Kidney epithelial cell (primary cell): ENCODE results near the gene NRSN2. TPM values are rescaled to one million over a fixed set of nuclear protein-coding genes. Genes with fewer than 3 reads are reported as not detected.
A peak's percentile ranks its signal among the peaks of the same experiment; 100 is the strongest.
"Not testable (repeated sequence)": the region's sequence is repeated elsewhere in the genome, so short reads cannot be mapped to it uniquely, and the experiment has no call there.

ENCODE experiments used
- DNase-seq: peaks from one replicate; pipeline ENCODE4 v3.0.0-alpha.2; 2010; ENCODE audit warnings: low read depth
- H3K27me3 ChIP-seq: 2 replicates; pipeline ENCODE4 v1.6.0; 2011; ENCODE audit warnings: low read length; ENCODE audit not compliant: control insufficient read depth, insufficient read depth
- H3K36me3 ChIP-seq: 2 replicates; pipeline ENCODE4 v1.5.1; 2011; ENCODE audit warnings: low read length; ENCODE audit not compliant: control insufficient read depth, insufficient read depth
- H3K4me3 ChIP-seq: 2 replicates; pipeline ENCODE4 v1.5.1; 2011; ENCODE audit warnings: low read depth, mild to moderate bottlenecking, control low read depth, low read length
- total RNA-seq: library from RNA; depleted of rRNA; stranded (reverse); fragments of >200 nt; gene quantifications from 2 replicates; pipeline ENCODE4 v1.2.3, GENCODE V29; 2015
- TF ChIP-seq, protein P1 (sequence below): IDR thresholded peaks from 2 replicates; pipeline ENCODE4 v1.5.1; 2011; ENCODE audit warnings: mild to moderate bottlenecking, moderate library complexity, low read length, control low read depth, inconsistent platforms; ENCODE audit not compliant: insufficient read depth, poor library complexity, severe bottlenecking

The NRSN2 gene
- total RNA-seq, 1 donor from 2014 or later = 36.9 TPM

DNA sequence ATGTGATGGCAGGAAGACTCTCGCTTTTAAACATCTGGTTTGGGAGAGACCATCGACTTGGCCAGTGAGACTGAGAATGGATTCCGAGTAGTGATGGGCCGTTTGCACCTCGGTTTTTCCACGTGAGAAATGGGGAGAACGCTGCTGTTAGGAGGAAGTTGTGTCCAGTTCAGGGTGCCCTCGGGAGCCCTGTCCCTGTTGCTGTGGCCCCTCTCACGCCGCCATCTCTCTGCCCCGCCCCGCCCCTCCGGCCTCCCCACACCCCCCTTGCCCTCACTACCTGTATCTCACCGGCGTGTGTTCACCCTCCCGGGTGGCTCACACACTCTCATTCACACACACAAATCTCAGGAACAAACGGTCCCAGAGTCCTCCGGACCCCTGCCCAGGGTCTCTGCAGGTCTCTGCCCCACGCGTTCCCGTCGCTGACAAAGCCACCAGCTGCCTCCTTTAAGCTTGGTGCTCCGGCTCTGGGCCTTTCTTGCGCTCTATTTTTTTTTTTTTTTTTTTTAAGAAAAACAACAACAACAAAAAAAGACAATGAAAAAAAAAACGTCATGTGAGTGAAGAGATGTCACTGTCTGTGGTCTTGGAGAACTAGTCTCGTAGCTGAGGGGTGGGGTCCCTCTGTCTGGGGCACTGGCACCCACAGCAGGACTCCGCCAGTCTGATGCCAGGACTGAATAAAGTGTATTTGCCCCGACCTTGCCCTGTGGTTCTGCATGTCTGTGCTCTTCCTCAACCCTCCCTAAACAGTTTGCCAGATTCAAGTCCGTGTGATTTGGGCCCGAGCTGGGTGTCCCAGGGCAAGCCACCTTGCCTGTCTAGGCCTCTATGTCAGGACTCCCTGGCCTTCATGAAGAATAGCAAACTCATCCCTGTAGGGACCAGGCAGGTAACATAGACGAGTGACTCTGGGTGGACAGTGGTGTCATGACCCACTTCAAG, 18.6 kb upstream of the NRSN2 start:
- no peak for DNase-seq
- H3K36me3 ChIP-seq = no peaks in the 10 kb centered on the region
- TF ChIP-seq, protein P1, sequence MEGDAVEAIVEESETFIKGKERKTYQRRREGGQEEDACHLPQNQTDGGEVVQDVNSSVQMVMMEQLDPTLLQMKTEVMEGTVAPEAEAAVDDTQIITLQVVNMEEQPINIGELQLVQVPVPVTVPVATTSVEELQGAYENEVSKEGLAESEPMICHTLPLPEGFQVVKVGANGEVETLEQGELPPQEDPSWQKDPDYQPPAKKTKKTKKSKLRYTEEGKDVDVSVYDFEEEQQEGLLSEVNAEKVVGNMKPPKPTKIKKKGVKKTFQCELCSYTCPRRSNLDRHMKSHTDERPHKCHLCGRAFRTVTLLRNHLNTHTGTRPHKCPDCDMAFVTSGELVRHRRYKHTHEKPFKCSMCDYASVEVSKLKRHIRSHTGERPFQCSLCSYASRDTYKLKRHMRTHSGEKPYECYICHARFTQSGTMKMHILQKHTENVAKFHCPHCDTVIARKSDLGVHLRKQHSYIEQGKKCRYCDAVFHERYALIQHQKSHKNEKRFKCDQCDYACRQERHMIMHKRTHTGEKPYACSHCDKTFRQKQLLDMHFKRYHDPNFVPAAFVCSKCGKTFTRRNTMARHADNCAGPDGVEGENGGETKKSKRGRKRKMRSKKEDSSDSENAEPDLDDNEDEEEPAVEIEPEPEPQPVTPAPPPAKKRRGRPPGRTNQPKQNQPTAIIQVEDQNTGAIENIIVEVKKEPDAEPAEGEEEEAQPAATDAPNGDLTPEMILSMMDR = no peak
- H3K4me3 ChIP-seq = peak overlapping the region; percentile 91
- H3K27me3 ChIP-seq = no peaks in the 10 kb centered on the region

DNA sequence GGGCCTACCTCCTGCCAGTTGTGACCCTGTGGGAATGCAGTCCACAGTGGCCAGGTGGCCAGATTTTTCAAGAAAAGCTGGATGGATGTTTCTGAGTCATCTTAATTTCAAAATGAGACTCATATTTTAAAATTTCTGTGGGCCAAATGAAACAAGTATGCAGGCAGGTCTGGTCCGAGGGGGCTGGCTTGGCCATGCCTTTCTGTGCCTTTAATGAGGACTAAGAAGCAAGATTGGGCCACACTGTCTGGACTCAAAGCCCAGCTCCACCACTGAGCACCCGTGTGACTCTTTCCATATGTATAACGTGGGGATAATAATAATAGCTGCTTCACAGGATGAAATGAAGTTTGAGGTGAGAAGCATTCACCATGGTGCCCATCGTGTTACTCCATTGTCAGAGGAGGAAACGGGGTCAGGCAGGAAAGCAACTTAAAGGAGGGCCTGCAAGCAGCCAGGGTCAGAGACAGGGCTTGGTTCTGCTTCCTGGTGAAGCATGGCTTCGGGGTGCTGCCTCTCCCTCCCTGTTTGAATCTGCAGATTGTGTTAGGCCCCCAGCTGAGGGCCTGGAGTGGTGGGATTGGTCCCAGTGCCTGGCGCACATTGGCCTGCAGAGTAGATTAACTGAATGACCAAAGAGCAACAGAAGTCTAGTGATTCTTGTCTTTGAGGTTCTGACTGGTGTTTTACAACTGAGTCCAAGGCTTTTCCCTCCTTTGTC, 17.8 kb upstream of the NRSN2 start:
- Histone ChIP-seq H3K27me3 (no peaks in the 10 kb centered on the region), H3K4me3 (no peak overlapping the region), H3K36me3 (no peaks in the 10 kb centered on the region)
- TF ChIP-seq, protein P1 = no peak
- DNase-seq = no peak

DNA sequence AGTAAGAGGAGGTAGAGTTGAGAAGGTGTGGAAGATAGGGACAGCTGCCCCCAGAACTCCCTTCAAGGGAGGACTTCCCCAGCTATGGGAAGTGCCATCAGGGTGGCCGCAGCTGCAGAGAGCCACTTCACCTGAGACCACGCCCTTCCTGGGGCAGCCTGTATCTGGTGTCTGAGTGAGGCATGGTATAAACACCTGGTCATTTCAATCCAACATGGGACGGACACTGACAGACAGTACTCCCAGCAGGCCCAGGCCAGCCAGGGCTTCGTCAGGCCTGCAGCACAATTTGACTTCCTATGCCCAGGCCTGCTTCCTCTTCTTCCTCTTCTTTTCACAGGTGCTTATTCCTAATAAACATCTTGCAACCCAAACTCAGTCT, 17.1 kb upstream of the NRSN2 start:
- no peaks in the 10 kb centered on the region for H3K36me3 ChIP-seq
- no peak for DNase-seq
- TF ChIP-seq, protein P1 = no peak

DNA sequence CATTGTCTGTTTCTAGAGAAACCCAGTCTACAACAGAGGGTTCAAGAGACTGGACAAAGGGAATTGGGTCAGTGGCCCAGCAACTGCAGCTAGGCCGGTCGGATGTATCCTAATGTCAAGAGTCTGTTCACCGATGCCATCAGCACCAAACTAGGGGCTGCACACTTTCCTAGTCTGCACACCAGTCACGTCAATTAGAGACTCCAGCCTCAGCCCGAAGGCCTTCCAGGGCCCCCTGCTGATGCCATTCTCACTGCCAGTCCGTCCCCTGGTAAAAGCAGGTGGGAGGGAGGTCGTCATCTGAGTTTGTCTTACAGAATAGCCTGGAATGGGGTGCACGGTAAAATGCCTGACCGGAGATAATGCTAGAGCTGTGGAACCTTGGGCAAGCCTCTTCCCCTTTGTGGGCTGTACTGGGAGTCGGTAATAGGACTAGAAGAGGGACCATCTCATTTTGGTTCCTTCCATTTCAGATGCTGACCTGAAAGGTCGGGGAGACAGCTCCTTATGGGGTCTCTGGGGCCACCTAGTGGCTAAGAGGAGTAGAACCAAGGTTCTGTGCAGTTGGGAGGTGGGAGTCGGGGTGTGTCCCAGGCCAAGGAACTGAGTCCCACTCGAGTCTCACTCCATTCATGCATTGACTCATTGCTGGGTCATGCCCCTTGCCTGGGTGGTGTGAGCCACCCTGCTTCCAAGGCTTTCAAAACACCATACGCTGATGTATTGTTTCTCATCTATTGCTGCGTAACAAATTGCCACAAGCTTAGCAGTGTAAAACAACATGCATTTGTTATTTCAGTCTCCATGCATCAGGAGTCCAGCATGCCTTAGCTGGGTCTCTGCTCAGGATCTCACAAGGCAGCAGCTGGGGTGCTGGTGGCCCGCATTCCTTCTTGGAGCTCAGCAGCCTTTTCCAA, 16.4 kb upstream of the NRSN2 start:
- no peaks in the 10 kb centered on the region for H3K36me3 ChIP-seq
- no peak for DNase-seq
- H3K4me3 ChIP-seq = no peak overlapping the region
- TF ChIP-seq, protein P1 = peak; percentile 90
- no peaks in the 10 kb centered on the region for H3K27me3 ChIP-seq

More for the DNA sequence above, 17.1 kb upstream of the NRSN2 start:
- H3K4me3 ChIP-seq = no peak overlapping the region
- no peaks in the 10 kb centered on the region for H3K27me3 ChIP-seq

DNA sequence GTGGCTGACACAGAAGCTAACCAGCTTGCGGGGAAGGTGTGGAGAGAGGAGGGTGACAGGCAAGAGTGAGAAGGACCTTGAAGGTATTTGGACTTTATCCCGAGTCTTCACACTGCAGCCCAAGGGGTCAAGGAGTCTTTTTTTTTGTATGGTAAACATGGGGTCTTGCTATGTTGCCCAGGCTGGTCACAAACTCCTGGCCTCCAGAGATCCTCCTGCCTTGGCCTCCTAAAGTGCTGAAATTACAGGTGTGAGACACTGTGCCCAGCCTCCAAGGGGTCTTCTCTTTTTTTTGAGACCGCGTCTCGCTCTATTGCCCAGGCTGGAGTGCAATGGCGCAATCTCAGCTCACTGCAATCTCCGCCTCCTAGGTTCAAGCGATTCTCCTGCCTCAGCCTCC, 12.3 kb upstream of the NRSN2 start:
- Histone ChIP-seq H3K36me3 (no peaks in the 10 kb centered on the region), H3K4me3 (no peak overlapping the region), H3K27me3 (no peaks in the 10 kb centered on the region)
- DNase-seq = no peak
- TF ChIP-seq, protein P1 = no peak

DNA sequence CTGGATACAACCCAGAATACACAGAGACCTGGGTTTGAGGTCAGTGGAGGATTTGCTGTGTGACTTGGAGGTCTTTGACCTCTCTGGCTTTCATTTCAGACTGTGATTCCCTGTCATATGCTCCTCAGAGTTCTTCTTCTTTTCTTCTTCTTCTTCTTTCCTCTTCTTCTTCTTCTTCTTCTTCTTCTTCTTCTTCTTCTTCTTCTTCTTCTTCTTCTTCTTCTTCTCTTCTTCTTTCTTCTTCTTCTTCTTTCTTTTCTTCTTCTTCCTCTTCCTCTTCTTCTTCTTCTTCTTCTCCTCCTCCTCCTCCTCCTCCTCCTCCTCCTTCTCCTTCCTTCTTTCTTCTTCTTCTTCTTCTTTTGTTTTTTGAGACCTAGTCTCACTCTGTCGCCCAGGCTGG, 10.9 kb upstream of the NRSN2 start:
- not testable (repeated sequence) for H3K4me3 ChIP-seq, DNase-seq, H3K36me3 ChIP-seq, H3K27me3 ChIP-seq
